Esophagus squamous epithelium (tissue), 5 donors: ENCODE measurements around the gene MYCBP2. TPM values are rescaled to one million over a fixed set of nuclear protein-coding genes. Genes with fewer than 3 reads are reported as not detected.
"Not testable (repeated sequence)": the region's sequence is repeated elsewhere in the genome, so short reads cannot be mapped to it uniquely, and the experiment has no call there.

Experiments used
- DNase-seq: peaks from one replicate; lab custom pipeline; 2025; lab: John Stamatoyannopoulos, UW
- H3K27ac ChIP-seq, 4 donors: fragments of 200-600 bp; sonication (generic); one replicate each; pipeline ENCODE4 v1.5.1; 2016 to 2019; ENCODE audit warnings: mild to moderate bottlenecking in 1 of 4
- H3K27me3 ChIP-seq, 4 donors: fragments of 200-600 bp; sonication (generic); 1 replicate in 3 of 4; 2 replicates in 1 of 4; pipeline versions ENCODE4 v1.5.1 to v1.6.0; 2017 to 2021; ENCODE audit warnings: antibody characterized with exemption in 1 of 4
- H3K36me3 ChIP-seq, 3 donors: fragments of 200-600 bp; sonication (generic); one replicate each; pipeline ENCODE4 v1.5.1; 2016 to 2019
- H3K4me1 ChIP-seq, 3 donors: fragments of 200-600 bp; sonication (generic); one replicate each; pipeline ENCODE4 v1.5.1; 2017 to 2019
- H3K4me3 ChIP-seq, 4 donors: fragments of 200-600 bp; sonication (generic); 1 replicate in 3 of 4; 2 replicates in 1 of 4; pipeline ENCODE4 v1.5.1; 2016 to 2019; ENCODE audit warnings: mild to moderate bottlenecking in 2 of 4, moderate library complexity in 1 of 4
- H3K9me3 ChIP-seq, 3 donors: fragments of 200-600 bp; sonication (generic); one replicate each; pipeline ENCODE4 v1.5.1; 2016 to 2019
- POLR2A ChIP-seq, 4 donors: fragments of 450-650 bp; IDR thresholded peaks; one replicate each; pipeline ENCODE4 v1.6.1; 2017; ENCODE audit warnings: antibody characterized with exemption in 4 of 4, mild to moderate bottlenecking in 4 of 4, moderate library complexity in 3 of 4
- WGBS, 2 donors: methylation state at CpG; one replicate each; pipeline ENCODE4 v1.1.5; 2018; 5-methylcytosine and 5-hydroxymethylcytosine counted together
- intact Hi-C: fragments of 100-400 bp; cut with DNase I; formaldehyde crosslinking; loops from one replicate; pipeline ENCODE4 v1.15.0; 2022
- total RNA-seq, 4 donors: library from RNA; depleted of rRNA; stranded (reverse); fragments of >200 nt; gene quantifications; one replicate each; pipeline ENCODE4 v1.1.0, GENCODE V29; 2016
- TF ChIP-seq, protein P1 (sequence below), 6 experiments: fragments of 450-650 bp in 4 of 6; fragments of 200-600 bp in 2 of 6; sonication (generic) in 2 of 6; IDR thresholded peaks; one replicate each; pipeline ENCODE4 v1.5.1; 2016 to 2019; ENCODE audit warnings: antibody characterized with exemption in 6 of 6, mild to moderate bottlenecking in 4 of 6, moderate library complexity in 4 of 6
- donor health status: DM: yes; HTN: yes; CAD: no.

MYCBP2 gene
- total RNA-seq, 4 donors from 2014 or later = 80.9 to 167 (median 130) TPM

DNA sequence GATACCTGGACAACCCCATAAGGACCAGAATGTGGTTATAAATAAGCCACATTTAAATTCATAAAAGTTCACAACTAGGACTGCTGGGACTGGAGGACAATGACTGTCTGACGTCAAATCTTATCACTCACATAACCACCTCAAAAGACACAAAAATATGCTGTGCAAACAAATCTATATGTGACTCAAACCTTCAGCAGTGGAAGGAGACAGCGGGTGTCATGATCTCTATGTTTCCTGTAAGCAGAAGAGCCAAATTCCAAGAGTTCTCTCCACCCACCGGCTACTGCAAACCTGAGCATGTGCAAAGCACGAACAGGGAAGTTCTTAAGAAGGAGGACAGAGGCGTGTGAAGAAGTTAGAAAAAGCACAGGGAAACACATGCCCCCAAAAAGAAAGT, 113.2 kb downstream of the MYCBP2 start:
- intact Hi-C loops = no loop called here
- no peaks in the 10 kb centered on the region for H3K27me3 ChIP-seq
- TF ChIP-seq, protein P1, sequence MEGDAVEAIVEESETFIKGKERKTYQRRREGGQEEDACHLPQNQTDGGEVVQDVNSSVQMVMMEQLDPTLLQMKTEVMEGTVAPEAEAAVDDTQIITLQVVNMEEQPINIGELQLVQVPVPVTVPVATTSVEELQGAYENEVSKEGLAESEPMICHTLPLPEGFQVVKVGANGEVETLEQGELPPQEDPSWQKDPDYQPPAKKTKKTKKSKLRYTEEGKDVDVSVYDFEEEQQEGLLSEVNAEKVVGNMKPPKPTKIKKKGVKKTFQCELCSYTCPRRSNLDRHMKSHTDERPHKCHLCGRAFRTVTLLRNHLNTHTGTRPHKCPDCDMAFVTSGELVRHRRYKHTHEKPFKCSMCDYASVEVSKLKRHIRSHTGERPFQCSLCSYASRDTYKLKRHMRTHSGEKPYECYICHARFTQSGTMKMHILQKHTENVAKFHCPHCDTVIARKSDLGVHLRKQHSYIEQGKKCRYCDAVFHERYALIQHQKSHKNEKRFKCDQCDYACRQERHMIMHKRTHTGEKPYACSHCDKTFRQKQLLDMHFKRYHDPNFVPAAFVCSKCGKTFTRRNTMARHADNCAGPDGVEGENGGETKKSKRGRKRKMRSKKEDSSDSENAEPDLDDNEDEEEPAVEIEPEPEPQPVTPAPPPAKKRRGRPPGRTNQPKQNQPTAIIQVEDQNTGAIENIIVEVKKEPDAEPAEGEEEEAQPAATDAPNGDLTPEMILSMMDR (IDR thresholded peaks at IDR 0.05) = no peak
- TF ChIP-seq POLR2A (IDR thresholded peaks at IDR 0.05) = no peak
- H3K4me3 ChIP-seq = no peak overlapping the region
- WGBS, 2 donors = 76 to 88% methylated on average over 4 to 5 of the region's 5 CpGs
- H3K27ac ChIP-seq = no peak overlapping the region
- no peaks in the 10 kb centered on the region for H3K4me1 ChIP-seq
- H3K9me3 ChIP-seq = no peaks in the 10 kb centered on the region
- peaks cover 4 to 97% (median 11%) of the 10 kb centered on the region in 3 donors for H3K36me3 ChIP-seq
- no peak for DNase-seq

DNA sequence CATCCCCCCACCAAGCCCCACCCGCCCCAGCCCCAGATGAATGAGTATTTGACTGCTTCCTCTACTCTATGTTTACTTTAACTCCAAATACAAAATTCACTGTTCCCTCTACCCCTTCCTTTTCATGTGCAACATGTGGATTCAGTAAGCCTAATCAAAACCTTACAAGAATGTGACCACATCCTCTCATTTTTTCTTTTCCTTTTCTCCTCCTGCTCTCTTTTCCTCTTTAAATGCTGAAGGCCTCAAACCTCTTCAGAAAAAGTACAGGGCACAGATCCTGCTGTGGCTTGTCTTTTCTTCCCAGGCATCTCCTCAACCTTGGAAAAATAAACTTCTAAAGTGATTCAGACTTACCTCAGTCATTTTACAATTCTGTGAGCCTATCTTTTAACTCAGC, 119.0 kb downstream of the MYCBP2 start:
- intact Hi-C loops = no loop called here
- Histone ChIP-seq H3K36me3 (peaks cover 0 to 79% (median 0%) of the 10 kb centered on the region in 3 donors), H3K27me3 (no peaks in the 10 kb centered on the region), H3K4me3 (no peak overlapping the region), H3K27ac (no peak overlapping the region), H3K4me1 (no peaks in the 10 kb centered on the region), H3K9me3 (no peaks in the 10 kb centered on the region)
- TF ChIP-seq POLR2A (IDR thresholded peaks at IDR 0.05) = no peak
- TF ChIP-seq, protein P1 (IDR thresholded peaks at IDR 0.05) = no peak
- 75% methylated on average over 1 of the region's 1 CpG for WGBS, 2 donors
- no peak for DNase-seq

DNA sequence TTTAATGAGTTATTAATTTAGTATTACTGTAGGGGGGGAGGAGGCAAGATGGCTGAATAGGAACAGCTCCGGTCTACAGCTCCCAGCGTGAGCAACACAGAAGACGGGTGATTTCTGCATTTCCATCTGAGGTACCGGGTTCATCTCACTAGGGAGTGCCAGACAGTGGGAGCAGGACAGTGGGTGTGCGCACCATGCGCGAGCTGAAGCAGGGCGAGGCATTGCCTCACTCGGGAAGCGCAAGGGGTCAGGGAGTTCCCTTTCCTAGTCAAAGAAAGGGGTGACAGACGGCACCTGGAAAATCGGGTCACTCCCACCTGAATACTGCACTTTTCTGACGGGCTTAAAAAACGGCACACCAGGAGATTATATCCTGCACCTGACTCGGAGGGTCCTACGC, 127.9 kb downstream of the MYCBP2 start:
- DNase-seq, H3K4me3 ChIP-seq, H3K27me3 ChIP-seq, H3K9me3 ChIP-seq, H3K27ac ChIP-seq, H3K4me1 ChIP-seq, intact Hi-C loops: not testable (repeated sequence)
- WGBS, 2 donors = 91 to 99% methylated on average over 7 to 11 of the region's 16 CpGs
- H3K36me3 ChIP-seq = peaks cover 0 to 68% (median 10%) of the 10 kb centered on the region in 3 donors

DNA sequence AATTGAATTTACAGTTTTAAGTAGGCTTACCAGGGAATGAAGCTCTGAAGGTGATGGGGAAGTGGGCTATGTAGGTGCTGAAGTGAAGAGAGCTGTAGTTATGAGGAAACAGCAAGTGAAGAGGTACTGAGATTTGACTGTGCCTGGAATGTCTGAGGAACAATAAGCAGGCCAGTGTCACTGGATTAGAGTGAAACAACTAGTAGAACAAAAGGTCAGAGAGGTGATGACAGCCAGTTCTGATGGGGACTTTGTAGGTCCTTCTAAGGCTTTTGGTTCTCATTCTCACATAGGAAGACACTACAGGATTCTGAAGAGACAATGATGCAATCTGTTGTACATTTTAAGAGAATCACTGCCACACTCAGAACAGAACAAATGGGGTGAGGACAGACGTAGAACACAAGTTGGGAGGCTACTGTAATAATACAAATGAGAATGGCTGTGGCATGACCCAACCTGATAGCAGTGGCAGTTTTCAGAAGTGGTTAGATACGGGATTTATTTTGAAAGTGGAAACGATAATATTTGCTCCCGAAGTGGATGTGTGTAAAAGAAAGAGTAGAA, 130.8 kb downstream of the MYCBP2 start:
- Histone ChIP-seq H3K4me3 (no peak overlapping the region), H3K4me1 (no peaks in the 10 kb centered on the region), H3K27me3 (no peaks in the 10 kb centered on the region), H3K27ac (no peak overlapping the region), H3K9me3 (no peaks in the 10 kb centered on the region), H3K36me3 (peaks cover 0 to 85% (median 10%) of the 10 kb centered on the region in 3 donors)
- 61 to 85% methylated on average over 4 of the region's 4 CpGs for WGBS, 2 donors
- no peak for TF ChIP-seq POLR2A (IDR thresholded peaks at IDR 0.05)
- TF ChIP-seq, protein P1 (IDR thresholded peaks at IDR 0.05) = no peak
- intact Hi-C loops = no loop called here
- DNase-seq = no peak

DNA sequence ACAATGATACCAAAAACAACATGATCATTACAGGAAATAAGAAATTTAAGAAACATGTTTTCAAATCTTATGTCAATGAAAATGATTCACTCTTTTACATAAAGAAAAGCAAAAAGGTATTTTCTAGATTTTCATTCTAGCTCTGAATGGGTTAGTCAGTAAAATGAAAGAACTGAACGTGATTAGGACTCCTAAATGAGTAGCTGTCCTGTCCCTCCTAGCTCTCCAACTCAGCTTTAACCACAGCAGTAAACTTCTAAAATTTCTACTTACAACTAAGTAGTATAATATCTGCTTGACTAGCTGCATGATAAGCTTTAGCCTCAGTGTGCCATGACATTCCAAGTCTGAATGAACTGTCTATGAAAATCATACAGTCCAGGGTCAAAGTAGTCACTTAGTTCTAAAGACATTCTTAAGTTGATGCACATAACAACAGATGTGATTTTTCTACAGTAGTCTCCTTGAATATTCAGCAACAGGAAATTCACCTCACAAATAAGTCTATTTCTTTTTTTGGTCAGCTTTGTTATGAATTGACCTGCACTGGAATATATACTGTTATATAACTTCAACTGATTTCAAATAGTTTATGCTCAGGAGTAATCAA, 136.4 kb downstream of the MYCBP2 start:
- no peaks in the 10 kb centered on the region for H3K9me3 ChIP-seq
- WGBS, 2 donors = 75 to 91% methylated on average over 1 of the region's 1 CpG
- no peak overlapping the region for H3K4me3 ChIP-seq
- intact Hi-C loops = no loop called here
- H3K4me1 ChIP-seq = no peaks in the 10 kb centered on the region
- TF ChIP-seq, protein P1 (IDR thresholded peaks at IDR 0.05) = no peak
- TF ChIP-seq POLR2A (IDR thresholded peaks at IDR 0.05) = no peak
- H3K27ac ChIP-seq = no peak overlapping the region
- H3K36me3 ChIP-seq = peaks cover 0 to 100% (median 4%) of the 10 kb centered on the region in 3 donors
- no peak for DNase-seq
- no peaks in the 10 kb centered on the region for H3K27me3 ChIP-seq
